Activated naive CD8-positive, alpha-beta T cell (primary cell): ENCODE data around the gene UNC79.
"Not testable (repeated sequence)": the region's sequence is repeated elsewhere in the genome, so short reads cannot be mapped to it uniquely, and the experiment has no call there.

ENCODE experiments used
- H3K27ac Mint-ChIP-seq: one replicate; pipeline ENCODE4 v1.8.0; 2021; ENCODE audit warnings: mixed read lengths
- H3K27me3 Mint-ChIP-seq: one replicate; pipeline ENCODE4 v1.8.0; 2021; ENCODE audit warnings: mixed read lengths
- H3K36me3 Mint-ChIP-seq: one replicate; pipeline ENCODE4 v1.8.0; 2021; ENCODE audit warnings: mixed read lengths
- H3K4me1 Mint-ChIP-seq: one replicate; pipeline ENCODE4 v1.8.0; 2021; ENCODE audit warnings: low read depth, mixed read lengths
- H3K4me3 Mint-ChIP-seq: one replicate; pipeline ENCODE4 v1.8.0; 2021; ENCODE audit warnings: mild to moderate bottlenecking, mixed read lengths
- H3K9me3 Mint-ChIP-seq: one replicate; pipeline ENCODE4 v1.8.0; 2021; ENCODE audit warnings: low read depth, mixed read lengths

The UNC79 gene

DNA sequence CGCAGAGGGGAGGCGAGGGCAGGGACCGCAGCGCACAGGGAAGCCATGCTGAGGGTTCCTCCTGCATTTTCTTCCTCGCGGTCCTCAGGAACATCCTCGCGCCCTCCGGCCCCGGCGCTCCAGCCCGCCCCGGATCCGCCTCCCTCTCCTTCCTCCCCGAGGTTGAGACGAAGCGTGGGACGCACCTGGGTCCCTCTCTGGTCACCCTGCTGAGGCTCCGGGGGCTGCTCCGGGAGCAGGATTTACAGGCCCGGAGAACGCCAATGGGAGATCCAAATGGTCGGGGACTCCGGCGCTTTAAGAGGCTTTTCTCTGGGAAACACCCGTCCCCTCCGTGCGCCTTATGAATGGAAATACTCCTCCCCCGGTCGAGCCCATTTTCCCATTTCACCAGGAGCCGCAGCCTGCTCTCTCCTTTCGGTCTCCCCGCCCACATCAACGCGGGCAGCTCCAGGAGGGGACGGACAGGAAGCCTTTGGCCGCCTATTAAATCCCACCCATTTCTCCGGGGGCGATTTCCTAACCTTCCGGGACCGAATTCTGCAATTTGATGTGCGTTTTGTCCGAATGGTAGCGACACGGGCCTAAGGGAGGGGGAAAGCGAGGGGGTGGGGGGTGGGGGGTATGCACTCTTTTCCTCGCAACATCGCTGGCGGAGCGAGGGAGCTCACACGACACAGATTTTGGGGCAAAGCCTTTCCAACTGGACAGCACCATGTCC, at the start of gene UNC79:
Gene UNC79, plus strand, starts transcription at position 625 of the 721 bp plus-strand sequence. Its CDS starts 91 bp downstream, at position 716.
- Mint-ChIP-seq H3K27me3 (peaks cover 35% of the 10 kb centered on the region), H3K36me3 (peaks cover 2% of the 10 kb centered on the region), H3K27ac (no peak within 1 kb of the TSS), H3K4me1 (no peaks in the 10 kb centered on the region), H3K9me3 (peaks cover 19% of the 10 kb centered on the region), H3K4me3 (no peak within 1 kb of the TSS)

DNA sequence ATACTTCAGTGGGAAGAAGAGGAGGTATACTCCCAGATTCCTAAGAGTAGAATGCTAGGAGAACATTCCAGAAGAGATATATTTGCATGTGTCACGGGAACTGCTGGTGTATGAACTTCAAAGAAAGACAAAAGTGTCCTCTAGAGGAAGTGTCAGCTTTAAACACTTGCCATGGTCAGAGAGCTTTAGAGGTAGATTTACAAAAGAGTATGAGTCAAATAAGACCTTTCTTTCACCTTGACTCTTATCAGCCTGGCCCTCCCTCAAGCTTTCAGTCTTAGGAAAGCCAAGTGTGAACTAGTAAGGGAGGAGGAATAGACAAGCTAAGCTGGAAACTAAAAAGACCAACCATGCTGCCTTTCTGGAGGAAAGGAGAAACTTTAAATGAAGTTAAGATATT, 49.1 kb upstream of the UNC79 start:
- Mint-ChIP-seq H3K36me3 (no peaks in the 10 kb centered on the region), H3K27ac (no peak overlapping the region), H3K27me3 (peaks cover 14% of the 10 kb centered on the region), H3K4me3 (no peak overlapping the region), H3K9me3 (peaks cover 5% of the 10 kb centered on the region), H3K4me1 (no peaks in the 10 kb centered on the region)

DNA sequence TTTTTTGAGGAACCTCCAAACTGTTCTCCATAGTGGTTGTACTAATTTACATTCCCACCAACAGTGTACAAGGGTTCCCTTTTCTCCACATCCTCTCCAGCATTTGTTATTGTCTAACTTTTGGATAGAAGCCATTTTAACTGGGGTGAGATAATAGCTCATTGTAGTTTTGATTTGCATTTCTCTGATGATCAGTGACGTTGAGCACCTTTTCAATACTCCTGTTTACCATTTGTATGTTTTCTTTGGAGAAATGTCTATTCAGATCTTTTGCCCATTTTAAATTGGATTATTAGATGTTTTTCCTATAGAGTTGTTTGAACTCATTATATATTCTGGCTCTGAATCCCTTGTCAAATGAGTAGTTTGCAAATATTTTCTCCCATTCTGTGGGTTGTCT, 46.5 kb upstream of the UNC79 start:
- H3K36me3 Mint-ChIP-seq, H3K9me3 Mint-ChIP-seq, H3K27ac Mint-ChIP-seq, H3K4me3 Mint-ChIP-seq, H3K4me1 Mint-ChIP-seq: not testable (repeated sequence)
- H3K27me3 Mint-ChIP-seq: peaks cover 21% of the 10 kb centered on the region

DNA sequence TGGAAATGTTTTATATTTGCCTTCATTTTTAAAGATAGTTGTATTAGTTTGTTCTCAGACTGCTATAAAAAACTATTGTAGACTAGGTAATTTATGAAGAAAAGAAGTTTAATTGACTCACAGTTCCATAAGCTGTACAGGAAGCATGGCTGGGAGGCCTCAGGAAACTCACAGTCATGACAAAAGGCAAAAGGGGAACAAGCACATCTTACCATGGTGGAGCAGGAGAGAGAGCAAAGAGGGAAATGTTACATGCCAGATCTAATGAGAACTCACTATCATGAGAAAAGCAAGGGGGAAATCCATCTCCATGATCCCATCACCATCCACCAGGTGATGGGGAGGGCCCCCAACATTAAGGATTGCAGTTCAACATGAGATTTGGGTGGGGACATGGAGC, 35.5 kb upstream of the UNC79 start:
- Mint-ChIP-seq H3K9me3 (peaks cover 10% of the 10 kb centered on the region), H3K27me3 (peaks cover 28% of the 10 kb centered on the region), H3K4me3 (no peak overlapping the region), H3K4me1 (no peaks in the 10 kb centered on the region), H3K27ac (no peak overlapping the region), H3K36me3 (peaks cover 7% of the 10 kb centered on the region)

DNA sequence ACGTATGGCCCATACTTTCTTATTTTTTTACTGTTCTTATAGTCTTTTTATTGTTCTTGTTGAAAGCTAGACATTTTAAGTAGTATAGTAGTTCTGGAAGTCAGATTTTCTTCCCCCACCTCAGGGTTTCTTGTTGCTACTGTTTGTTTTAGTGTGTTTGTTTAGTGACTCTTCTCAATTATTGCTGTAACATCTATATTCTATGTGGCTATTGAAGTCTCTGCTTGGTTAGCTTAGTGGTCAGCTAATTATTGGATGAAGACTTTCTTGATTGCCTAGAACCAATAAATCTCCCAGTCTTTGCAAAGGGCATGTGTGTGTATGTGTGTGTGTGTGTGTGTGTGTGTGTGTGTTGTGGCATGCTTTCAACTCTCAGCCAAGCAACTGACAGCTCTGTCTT, 34.3 kb upstream of the UNC79 start:
- H3K4me3 Mint-ChIP-seq: no peak overlapping the region
- peaks cover 35% of the 10 kb centered on the region for H3K27me3 Mint-ChIP-seq
- H3K4me1 Mint-ChIP-seq: no peaks in the 10 kb centered on the region
- H3K9me3 Mint-ChIP-seq: peaks cover 10% of the 10 kb centered on the region
- H3K36me3 Mint-ChIP-seq: peaks cover 7% of the 10 kb centered on the region
- no peak overlapping the region for H3K27ac Mint-ChIP-seq

DNA sequence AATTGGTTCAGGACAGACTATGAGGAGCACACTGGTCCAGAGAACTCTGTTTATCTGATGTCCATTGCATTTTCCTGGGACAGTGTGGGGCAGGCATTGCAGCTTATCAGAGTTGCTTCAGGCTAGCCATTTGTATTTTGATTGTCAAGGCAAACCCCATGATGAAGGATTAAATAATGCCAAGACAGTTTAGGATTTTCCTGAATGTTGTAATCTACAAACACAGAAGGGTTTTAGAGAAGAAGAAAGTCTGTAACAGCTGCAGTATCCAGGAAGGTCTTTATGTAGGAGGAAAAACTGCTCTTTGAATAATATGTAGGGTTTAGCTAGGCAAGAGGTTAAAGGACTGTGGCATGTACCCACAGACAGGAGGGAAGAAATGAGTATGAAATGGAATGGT, 32.2 kb upstream of the UNC79 start:
- Mint-ChIP-seq H3K4me3 (no peak overlapping the region), H3K27me3 (peaks cover 39% of the 10 kb centered on the region), H3K27ac (no peak overlapping the region), H3K4me1 (no peaks in the 10 kb centered on the region), H3K36me3 (peaks cover 7% of the 10 kb centered on the region), H3K9me3 (peaks cover 10% of the 10 kb centered on the region)

DNA sequence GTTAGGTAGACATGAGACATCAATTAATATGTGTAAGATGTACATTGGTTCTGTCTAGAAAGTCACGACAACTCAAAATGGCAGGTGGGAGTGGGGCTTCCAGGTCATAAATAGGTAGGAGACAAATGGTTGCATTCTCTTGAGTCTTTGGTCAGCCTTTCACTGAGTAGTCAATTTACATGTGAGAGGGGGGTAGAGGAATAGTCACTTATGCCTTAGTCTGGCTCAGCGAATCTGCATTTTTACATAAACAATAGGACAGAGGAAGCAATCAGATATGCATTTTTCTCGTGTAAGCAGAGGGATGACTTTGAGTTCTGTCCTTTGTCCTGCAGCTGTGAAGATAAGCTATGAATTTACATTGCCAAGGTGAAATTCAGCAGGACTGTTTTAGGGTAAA, 27.8 kb upstream of the UNC79 start:
- Mint-ChIP-seq H3K4me3 (no peak overlapping the region), H3K27me3 (peaks cover 36% of the 10 kb centered on the region), H3K36me3 (peaks cover 2% of the 10 kb centered on the region), H3K9me3 (peaks cover 3% of the 10 kb centered on the region), H3K27ac (no peak overlapping the region), H3K4me1 (no peaks in the 10 kb centered on the region)

DNA sequence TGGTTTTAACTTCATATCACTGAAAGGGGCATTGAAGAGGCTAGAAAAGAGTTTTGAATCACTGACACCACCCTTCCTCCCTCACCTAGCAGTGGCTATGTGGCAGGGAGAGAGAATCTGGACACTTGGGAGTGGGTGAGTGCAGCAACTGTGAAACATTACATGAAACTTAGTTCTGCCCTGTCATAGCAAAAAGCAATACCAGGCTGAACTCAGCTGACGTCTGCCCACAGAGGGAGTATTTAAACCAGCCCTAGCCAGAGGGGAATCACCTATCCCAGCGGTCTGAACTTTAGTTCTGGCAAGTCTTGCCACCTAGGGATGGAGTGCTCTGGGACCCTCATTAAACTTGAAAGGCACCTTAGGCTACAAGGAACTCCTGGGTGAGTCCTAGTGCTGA, 20.7 kb upstream of the UNC79 start:
- H3K27ac Mint-ChIP-seq: no peak overlapping the region
- H3K9me3 Mint-ChIP-seq: peaks cover 8% of the 10 kb centered on the region
- H3K4me1 Mint-ChIP-seq: no peaks in the 10 kb centered on the region
- H3K36me3 Mint-ChIP-seq: no peaks in the 10 kb centered on the region
- H3K27me3 Mint-ChIP-seq: no peaks in the 10 kb centered on the region
- H3K4me3 Mint-ChIP-seq: no peak overlapping the region

DNA sequence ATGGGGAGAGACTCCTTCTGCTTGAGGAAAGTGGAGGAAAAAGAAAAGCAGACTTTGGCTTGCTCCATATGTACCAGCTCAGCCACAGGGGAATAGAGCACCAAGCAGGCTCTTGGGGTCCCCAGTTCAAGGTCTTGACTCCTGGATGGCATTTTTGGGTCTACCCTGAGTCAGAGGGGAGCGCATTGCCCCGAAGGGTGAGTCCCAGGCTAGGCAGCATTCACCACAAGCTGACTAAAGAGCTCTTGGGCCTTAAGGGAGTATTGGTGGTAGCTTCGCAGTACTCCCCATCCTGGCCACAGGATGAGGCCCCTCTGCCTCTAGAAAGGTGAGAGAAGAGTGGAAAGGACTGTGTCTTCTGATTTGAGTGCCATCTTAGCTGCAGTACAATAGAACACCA, 19.8 kb upstream of the UNC79 start:
- H3K4me3 Mint-ChIP-seq: no peak overlapping the region
- peaks cover 8% of the 10 kb centered on the region for H3K9me3 Mint-ChIP-seq
- no peak overlapping the region for H3K27ac Mint-ChIP-seq
- no peaks in the 10 kb centered on the region for H3K27me3 Mint-ChIP-seq
- no peaks in the 10 kb centered on the region for H3K36me3 Mint-ChIP-seq
- no peaks in the 10 kb centered on the region for H3K4me1 Mint-ChIP-seq

DNA sequence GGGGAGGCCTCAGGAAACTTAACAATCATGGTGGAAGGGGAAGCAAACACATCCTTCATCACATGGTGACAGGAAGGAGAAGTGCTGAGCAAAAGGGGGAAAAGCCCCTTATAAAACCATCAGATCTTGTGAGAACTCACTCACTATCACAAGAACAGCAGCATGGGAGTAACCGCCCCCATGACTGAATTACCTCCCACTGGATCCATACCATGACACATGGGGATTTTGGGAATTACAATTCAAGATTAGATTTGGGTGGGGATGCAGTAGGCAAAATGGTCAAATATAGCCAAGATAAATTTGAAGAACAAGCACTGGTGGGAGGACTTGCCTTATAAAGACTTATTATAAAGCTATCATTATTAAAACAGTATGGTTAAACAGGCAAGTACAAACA, 5.6 kb upstream of the UNC79 start:
- H3K27ac Mint-ChIP-seq, H3K4me3 Mint-ChIP-seq, H3K4me1 Mint-ChIP-seq, H3K36me3 Mint-ChIP-seq: not testable (repeated sequence)
- Mint-ChIP-seq H3K27me3 (peaks cover 21% of the 10 kb centered on the region), H3K9me3 (peaks cover 40% of the 10 kb centered on the region)

DNA sequence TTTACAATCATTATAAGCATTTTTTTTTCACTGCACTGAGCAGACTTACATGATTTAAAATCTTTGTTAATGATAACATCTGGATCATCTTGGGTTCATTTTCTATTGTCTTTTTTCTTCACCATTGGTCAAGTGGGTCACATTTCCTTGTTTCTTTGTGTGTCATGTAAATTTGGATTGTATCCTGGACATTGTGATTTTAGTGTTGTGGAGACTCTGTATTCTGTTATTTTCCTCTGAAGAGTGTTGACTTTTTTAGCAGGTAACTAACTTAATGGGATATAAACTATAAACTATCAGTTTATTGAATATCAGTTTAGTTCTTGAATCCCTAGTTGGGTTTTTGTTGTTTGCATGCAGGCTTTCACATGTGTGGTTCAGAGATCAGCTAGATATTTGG, 4.0 kb upstream of the UNC79 start:
- peaks cover 23% of the 10 kb centered on the region for H3K27me3 Mint-ChIP-seq
- no peak overlapping the region for H3K4me3 Mint-ChIP-seq
- H3K36me3 Mint-ChIP-seq: peaks cover 2% of the 10 kb centered on the region
- H3K27ac Mint-ChIP-seq: no peak overlapping the region
- peaks cover 39% of the 10 kb centered on the region for H3K9me3 Mint-ChIP-seq
- no peaks in the 10 kb centered on the region for H3K4me1 Mint-ChIP-seq

DNA sequence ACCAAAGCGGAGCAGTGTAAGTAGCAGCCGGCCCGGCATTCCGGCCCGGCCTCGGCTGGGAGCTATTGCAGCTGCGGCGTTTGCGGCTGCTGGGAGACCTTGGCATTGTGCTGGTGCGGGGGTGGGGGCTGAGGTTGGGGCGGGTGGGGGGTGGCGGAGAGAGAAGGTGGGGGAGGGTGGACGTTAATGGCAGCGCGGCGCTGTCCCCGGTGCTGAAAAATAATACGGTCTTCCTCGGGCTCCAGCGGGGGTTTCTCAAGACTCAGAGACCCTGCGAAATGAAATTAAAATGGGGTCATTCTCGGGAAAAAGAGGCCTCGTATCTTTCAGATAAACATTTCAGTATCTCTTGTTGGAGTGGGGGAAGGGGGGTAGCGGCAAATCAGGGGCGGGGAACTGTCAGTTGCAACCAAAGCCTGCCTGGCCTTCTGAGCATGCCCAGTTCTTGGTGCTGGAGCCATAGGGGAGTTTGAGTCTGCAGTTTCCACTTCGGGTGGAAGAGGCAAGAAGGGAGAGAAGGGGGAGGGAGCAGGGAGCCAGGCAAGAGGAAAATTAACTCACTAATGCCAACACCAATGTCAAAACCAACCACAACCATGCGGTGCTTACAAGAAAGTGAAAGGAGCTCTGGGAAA, 414 bp downstream of the UNC79 start:
- H3K36me3 Mint-ChIP-seq: peaks cover 2% of the 10 kb centered on the region
- no peaks in the 10 kb centered on the region for H3K4me1 Mint-ChIP-seq
- H3K9me3 Mint-ChIP-seq: peaks cover 17% of the 10 kb centered on the region
- H3K27me3 Mint-ChIP-seq: peaks cover 35% of the 10 kb centered on the region
- H3K27ac Mint-ChIP-seq: no peak overlapping the region
- H3K4me3 Mint-ChIP-seq: no peak overlapping the region

DNA sequence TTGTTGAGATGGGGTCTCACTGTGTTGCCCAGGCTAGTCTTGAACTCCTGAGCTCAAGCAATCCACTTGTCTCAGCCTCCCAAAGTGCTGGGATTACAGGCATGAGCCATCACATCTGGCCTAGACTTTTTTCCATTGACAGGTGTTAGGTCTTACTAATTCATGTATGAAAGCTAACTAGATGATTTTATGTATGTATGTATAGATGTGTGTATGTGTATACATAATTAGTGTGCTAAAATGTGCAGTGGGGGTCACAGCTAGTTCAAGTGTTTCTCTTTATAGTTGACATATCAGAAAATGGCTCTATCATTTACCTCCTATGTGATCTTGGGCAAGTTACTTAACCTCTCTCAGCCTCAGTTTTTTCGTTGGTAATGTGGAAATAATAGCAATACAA, 23.5 kb downstream of the UNC79 start:
- Mint-ChIP-seq H3K4me3 (no peak overlapping the region), H3K27ac (no peak overlapping the region), H3K9me3 (no peaks in the 10 kb centered on the region), H3K4me1 (no peaks in the 10 kb centered on the region), H3K27me3 (peaks cover 32% of the 10 kb centered on the region), H3K36me3 (no peaks in the 10 kb centered on the region)

DNA sequence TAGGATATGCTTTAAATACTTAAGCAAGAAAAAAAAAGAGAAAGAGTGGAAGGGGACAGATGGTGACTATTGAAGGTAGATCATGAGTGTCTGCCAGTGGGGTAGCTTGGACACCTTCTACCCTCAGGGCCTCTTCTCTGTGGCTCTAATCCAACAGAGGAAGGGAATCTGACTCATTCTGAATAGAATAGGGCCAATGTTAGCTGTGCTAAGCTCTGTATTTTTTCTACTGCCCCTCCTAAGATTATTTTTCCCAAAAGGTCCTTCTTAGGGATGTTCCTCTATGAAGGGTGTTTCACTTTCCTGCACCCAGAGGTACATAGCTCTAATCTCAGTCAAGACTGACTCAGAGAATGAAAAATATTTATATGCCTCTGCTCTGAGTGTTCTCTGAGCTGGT, 25.6 kb downstream of the UNC79 start:
- Mint-ChIP-seq H3K4me1 (no peaks in the 10 kb centered on the region), H3K4me3 (no peak overlapping the region), H3K27ac (no peak overlapping the region), H3K9me3 (no peaks in the 10 kb centered on the region), H3K27me3 (peaks cover 18% of the 10 kb centered on the region), H3K36me3 (no peaks in the 10 kb centered on the region)

DNA sequence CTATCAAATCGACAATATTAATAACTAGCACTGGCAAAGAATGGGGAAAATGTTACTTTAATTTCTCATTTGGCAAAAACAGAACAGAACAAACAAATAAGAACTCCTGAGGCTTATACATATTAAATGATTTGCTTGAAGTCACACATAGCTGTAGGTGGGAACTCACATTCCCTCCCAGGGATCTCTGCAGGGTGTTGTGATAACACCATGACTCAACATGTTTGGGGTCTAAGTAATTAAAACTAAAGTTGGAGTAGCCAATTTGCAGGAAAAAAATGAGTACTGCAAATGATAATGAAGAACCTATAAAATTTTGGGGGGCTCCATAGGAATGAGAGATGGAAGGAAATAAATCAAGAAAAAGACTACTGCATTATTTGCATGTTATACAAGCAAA, 27.5 kb downstream of the UNC79 start:
- Mint-ChIP-seq H3K4me3 (no peak overlapping the region), H3K27me3 (peaks cover 17% of the 10 kb centered on the region), H3K27ac (no peak overlapping the region), H3K9me3 (no peaks in the 10 kb centered on the region), H3K36me3 (no peaks in the 10 kb centered on the region), H3K4me1 (no peaks in the 10 kb centered on the region)

DNA sequence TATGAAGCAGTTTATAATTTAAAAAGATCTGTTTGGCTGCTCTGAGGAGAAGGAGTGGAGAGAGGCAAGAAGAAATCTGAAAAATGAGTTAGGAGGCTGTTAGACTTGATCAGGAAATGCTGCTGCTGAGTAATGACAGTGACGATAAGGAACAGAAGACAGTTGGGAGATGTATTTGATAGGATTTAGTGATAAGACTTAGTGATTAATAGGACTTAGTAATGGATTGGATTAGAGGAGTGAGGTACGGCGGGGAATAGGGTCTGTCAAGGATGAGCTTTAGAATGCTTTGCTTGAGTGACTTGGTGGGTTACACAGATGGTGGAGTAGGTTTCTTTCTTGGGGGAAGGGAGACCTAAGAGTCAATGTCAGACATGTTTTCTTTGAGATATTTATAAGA, 31.7 kb downstream of the UNC79 start:
- Mint-ChIP-seq H3K4me1 (no peaks in the 10 kb centered on the region), H3K9me3 (no peaks in the 10 kb centered on the region), H3K27me3 (peaks cover 10% of the 10 kb centered on the region), H3K36me3 (no peaks in the 10 kb centered on the region), H3K27ac (no peak overlapping the region), H3K4me3 (no peak overlapping the region)
